ENCODE measurements around the gene GGT7.

The GGT7 gene

GRCh38 chr20:34873583-34874093, 982 bp upstream of the GGT7 start:
- Histone ChIP-seq H3K9ac (ENCODE audit: low read depth, low read length, poor library complexity) (no peak overlapping the region), H3K9me3 (replicated peaks in 1 of 2; ENCODE audit: control insufficient read depth in 2 of 2, insufficient read depth in 1 of 2, low read depth in 1 of 2, low read length in 2 of 2) (no peaks in the 10 kb centered on the region), H2BK5ac (ENCODE audit: low read length) (no peak overlapping the region), H3K79me1 (ENCODE audit: low read depth, low read length) (no peaks in the 10 kb centered on the region), H2BK120ac (ENCODE audit: low read depth, low read length) (no peak overlapping the region), H3K27me3 (ENCODE audit: control insufficient read depth in 3 of 3, insufficient read depth in 3 of 3, low read depth in 1 of 3, low read length in 3 of 3) (peaks cover 0 to 6% (median 0%) of the 10 kb centered on the region in 3 experiments), H4K8ac (ENCODE audit: low read depth, low read length) (no peak overlapping the region), H3K23ac (ENCODE audit: low read depth, low read length, poor library complexity) (no peak overlapping the region), H2BK12ac (ENCODE audit: low read length) (no peak overlapping the region), H4K91ac (ENCODE audit: low read depth, low read length, poor library complexity) (no peak overlapping the region), H3K14ac (ENCODE audit: low read length) (no peak overlapping the region), H3K4me1 (ENCODE audit: control insufficient read depth in 2 of 2, insufficient read depth in 1 of 2, low read depth in 1 of 2, low read length in 2 of 2) (peaks cover 14 to 18% of the 10 kb centered on the region in 2 donors), H3K18ac (ENCODE audit: low read length) (no peak overlapping the region), H2AFZ (ENCODE audit: low read length) (peak overlapping the region; percentile 97), H2AK5ac (ENCODE audit: low read depth, low read length) (no peak overlapping the region), H3K27ac (replicated peaks; ENCODE audit: low read length) (no peak overlapping the region), H3K4me2 (ENCODE audit: insufficient read depth, low read length, poor library complexity, severe bottlenecking) (no peak overlapping the region), H3K4ac (ENCODE audit: low read length) (no peak overlapping the region), H3K4me3 (ENCODE audit: low read length in 2 of 2) (peak overlapping the region in 1 of 2 donors; percentile 70), H3K36me3 (replicated peaks in 1 of 2; ENCODE audit: control insufficient read depth in 2 of 2, insufficient read depth in 2 of 2, low read length in 2 of 2) (peaks cover 0 to 15% of the 10 kb centered on the region in 2 donors), H2BK15ac (ENCODE audit: low read length) (no peak overlapping the region)
- WGBS, 2 donors (ENCODE audit: extremely low coverage in 2 of 2, insufficient read length in 2 of 2, insufficient replicate concordance in 1 of 2), result no CpG with 5 or more reads among the region's 3 CpGs
- no peak for DNase-seq (ENCODE audit: low spot score)

- H2BK5ac ChIP-seq (ENCODE audit: low read length), result peak overlapping the region; percentile 77
- H2BK120ac ChIP-seq (ENCODE audit: low read depth, low read length), result no peak overlapping the region
- peak overlapping the region; percentile 70 to 89 for H3K4me3 ChIP-seq (ENCODE audit: low read length in 2 of 2)
- H2AK5ac ChIP-seq (ENCODE audit: low read depth, low read length), result no peak overlapping the region
- H3K27me3 ChIP-seq (ENCODE audit: control insufficient read depth in 3 of 3, insufficient read depth in 3 of 3, low read depth in 1 of 3, low read length in 3 of 3), result peaks cover 0 to 5% (median 0%) of the 10 kb centered on the region in 3 experiments
- no peak overlapping the region for H4K91ac ChIP-seq (ENCODE audit: low read depth, low read length, poor library complexity)
- peak overlapping the region; percentile 96 for H3K18ac ChIP-seq (ENCODE audit: low read length)
- H3K4me1 ChIP-seq (ENCODE audit: control insufficient read depth in 2 of 2, insufficient read depth in 1 of 2, low read depth in 1 of 2, low read length in 2 of 2), result peaks cover 14 to 18% of the 10 kb centered on the region in 2 donors
- DNase-seq (ENCODE audit: low spot score), result no peak
- H2BK15ac ChIP-seq (ENCODE audit: low read length), result no peak overlapping the region
- no peak overlapping the region for H3K27ac ChIP-seq (replicated peaks; ENCODE audit: low read length)
- H4K8ac ChIP-seq (ENCODE audit: low read depth, low read length), result no peak overlapping the region
- WGBS, 2 donors (ENCODE audit: extremely low coverage in 2 of 2, insufficient read length in 2 of 2, insufficient replicate concordance in 1 of 2), result no CpG with 5 or more reads among the region's 10 CpGs
- H2BK12ac ChIP-seq (ENCODE audit: low read length), result no peak overlapping the region
- no peaks in the 10 kb centered on the region for H3K79me1 ChIP-seq (ENCODE audit: low read depth, low read length)
- H3K9ac ChIP-seq (ENCODE audit: low read depth, low read length, poor library complexity), result peak overlapping the region; percentile 82
- peak overlapping the region; percentile 97 for H2AFZ ChIP-seq (ENCODE audit: low read length)
- no peak overlapping the region for H3K14ac ChIP-seq (ENCODE audit: low read length)
- H3K4ac ChIP-seq (ENCODE audit: low read length), result no peak overlapping the region
- peak overlapping the region; percentile 78 for H3K4me2 ChIP-seq (ENCODE audit: insufficient read depth, low read length, poor library complexity, severe bottlenecking)
- H3K23ac ChIP-seq (ENCODE audit: low read depth, low read length, poor library complexity), result peak overlapping the region; percentile 25
- peaks cover 0 to 20% of the 10 kb centered on the region in 2 donors for H3K36me3 ChIP-seq (replicated peaks in 1 of 2; ENCODE audit: control insufficient read depth in 2 of 2, insufficient read depth in 2 of 2, low read length in 2 of 2)
- H3K9me3 ChIP-seq (replicated peaks in 1 of 2; ENCODE audit: control insufficient read depth in 2 of 2, insufficient read depth in 1 of 2, low read depth in 1 of 2, low read length in 2 of 2), result no peaks in the 10 kb centered on the region
Observed at GRCh38 chr20:34871966-34872621, 562 bp downstream of the GGT7 start.

GRCh38 chr20:34871320-34871926, 1.2 kb downstream of the GGT7 start:
- H2BK15ac ChIP-seq (ENCODE audit: low read length), result no peak overlapping the region
- H3K9me3 ChIP-seq (replicated peaks in 1 of 2; ENCODE audit: control insufficient read depth in 2 of 2, insufficient read depth in 1 of 2, low read depth in 1 of 2, low read length in 2 of 2), result no peaks in the 10 kb centered on the region
- WGBS, 2 donors (ENCODE audit: extremely low coverage in 2 of 2, insufficient read length in 2 of 2, insufficient replicate concordance in 1 of 2), result no CpG with 5 or more reads among the region's 7 CpGs
- H4K91ac ChIP-seq (ENCODE audit: low read depth, low read length, poor library complexity), result no peak overlapping the region
- H3K36me3 ChIP-seq (replicated peaks in 1 of 2; ENCODE audit: control insufficient read depth in 2 of 2, insufficient read depth in 2 of 2, low read length in 2 of 2), result peaks cover 0 to 20% of the 10 kb centered on the region in 2 donors
- no peaks in the 10 kb centered on the region for H3K79me1 ChIP-seq (ENCODE audit: low read depth, low read length)
- no peak overlapping the region for H4K8ac ChIP-seq (ENCODE audit: low read depth, low read length)
- no peak for DNase-seq (ENCODE audit: low spot score)
- no peak overlapping the region for H2BK12ac ChIP-seq (ENCODE audit: low read length)
- H2BK5ac ChIP-seq (ENCODE audit: low read length), result no peak overlapping the region
- peak overlapping the region in 1 of 2 donors; percentile 70 for H3K4me3 ChIP-seq (ENCODE audit: low read length in 2 of 2)
- H3K4me1 ChIP-seq (ENCODE audit: control insufficient read depth in 2 of 2, insufficient read depth in 1 of 2, low read depth in 1 of 2, low read length in 2 of 2), result peaks cover 14 to 18% of the 10 kb centered on the region in 2 donors
- no peak overlapping the region for H3K18ac ChIP-seq (ENCODE audit: low read length)
- H3K9ac ChIP-seq (ENCODE audit: low read depth, low read length, poor library complexity), result no peak overlapping the region
- no peak overlapping the region for H2AFZ ChIP-seq (ENCODE audit: low read length)
- peak overlapping the region; percentile 15 for H3K23ac ChIP-seq (ENCODE audit: low read depth, low read length, poor library complexity)
- no peak overlapping the region for H2BK120ac ChIP-seq (ENCODE audit: low read depth, low read length)
- no peak overlapping the region for H3K4ac ChIP-seq (ENCODE audit: low read length)
- no peak overlapping the region for H3K14ac ChIP-seq (ENCODE audit: low read length)
- H3K27me3 ChIP-seq (ENCODE audit: control insufficient read depth in 3 of 3, insufficient read depth in 3 of 3, low read depth in 1 of 3, low read length in 3 of 3), result no peaks in the 10 kb centered on the region
- peak overlapping the region; percentile 78 for H3K4me2 ChIP-seq (ENCODE audit: insufficient read depth, low read length, poor library complexity, severe bottlenecking)
- no peak overlapping the region for H3K27ac ChIP-seq (replicated peaks; ENCODE audit: low read length)
- H2AK5ac ChIP-seq (ENCODE audit: low read depth, low read length), result no peak overlapping the region

- Histone ChIP-seq H2AK5ac (ENCODE audit: low read depth, low read length) (no peak overlapping the region), H2BK5ac (ENCODE audit: low read length) (no peak overlapping the region), H3K9ac (ENCODE audit: low read depth, low read length, poor library complexity) (no peak overlapping the region), H2BK12ac (ENCODE audit: low read length) (no peak overlapping the region), H3K4me2 (ENCODE audit: insufficient read depth, low read length, poor library complexity, severe bottlenecking) (no peak overlapping the region), H2BK120ac (ENCODE audit: low read depth, low read length) (no peak overlapping the region), H3K27ac (replicated peaks; ENCODE audit: low read length) (no peak overlapping the region), H3K14ac (ENCODE audit: low read length) (no peak overlapping the region), H2AFZ (ENCODE audit: low read length) (no peak overlapping the region), H3K4me1 (ENCODE audit: control insufficient read depth in 2 of 2, insufficient read depth in 1 of 2, low read depth in 1 of 2, low read length in 2 of 2) (peaks cover 0 to 2% of the 10 kb centered on the region in 2 donors), H3K4ac (ENCODE audit: low read length) (no peak overlapping the region), H4K91ac (ENCODE audit: low read depth, low read length, poor library complexity) (no peak overlapping the region), H3K27me3 (ENCODE audit: control insufficient read depth in 3 of 3, insufficient read depth in 3 of 3, low read depth in 1 of 3, low read length in 3 of 3) (no peaks in the 10 kb centered on the region), H3K36me3 (replicated peaks in 1 of 2; ENCODE audit: control insufficient read depth in 2 of 2, insufficient read depth in 2 of 2, low read length in 2 of 2) (peaks cover 17 to 65% of the 10 kb centered on the region in 2 donors), H3K4me3 (ENCODE audit: low read length in 2 of 2) (no peak overlapping the region), H3K23ac (ENCODE audit: low read depth, low read length, poor library complexity) (no peak overlapping the region), H3K9me3 (replicated peaks in 1 of 2; ENCODE audit: control insufficient read depth in 2 of 2, insufficient read depth in 1 of 2, low read depth in 1 of 2, low read length in 2 of 2) (no peaks in the 10 kb centered on the region), H3K79me1 (ENCODE audit: low read depth, low read length) (peaks cover 2% of the 10 kb centered on the region), H3K18ac (ENCODE audit: low read length) (no peak overlapping the region), H2BK15ac (ENCODE audit: low read length) (no peak overlapping the region), H4K8ac (ENCODE audit: low read depth, low read length) (no peak overlapping the region)
- DNase-seq (ENCODE audit: low spot score), result no peak
- WGBS, 2 donors (ENCODE audit: extremely low coverage in 2 of 2, insufficient read length in 2 of 2, insufficient replicate concordance in 1 of 2), result no CpG with 5 or more reads among the region's 5 CpGs
Observed at GRCh38 chr20:34864216-34864615, 8.4 kb downstream of the GGT7 start.

Data from neuronal stem cell (in vitro differentiated cells).